Activated naive CD8-positive, alpha-beta T cell (primary cell): Measurements from ENCODE around the gene ALPI.
"Not testable (repeated sequence)": the region's sequence is repeated elsewhere in the genome, so short reads cannot be mapped to it uniquely, and the experiment has no call there.

Experiments
- H3K27ac Mint-ChIP-seq: one replicate; pipeline ENCODE4 v1.8.0; 2021; ENCODE audit warnings: mixed read lengths
- H3K27me3 Mint-ChIP-seq: one replicate; pipeline ENCODE4 v1.8.0; 2021; ENCODE audit warnings: mixed read lengths
- H3K36me3 Mint-ChIP-seq: one replicate; pipeline ENCODE4 v1.8.0; 2021; ENCODE audit warnings: mixed read lengths
- H3K4me1 Mint-ChIP-seq: one replicate; pipeline ENCODE4 v1.8.0; 2021; ENCODE audit warnings: low read depth, mixed read lengths
- H3K4me3 Mint-ChIP-seq: one replicate; pipeline ENCODE4 v1.8.0; 2021; ENCODE audit warnings: mild to moderate bottlenecking, mixed read lengths
- H3K9me3 Mint-ChIP-seq: one replicate; pipeline ENCODE4 v1.8.0; 2021; ENCODE audit warnings: low read depth, mixed read lengths

Gene ALPI

GRCh38 chr2:232434563-232435374 lies 21.2 kb upstream of the ALPI start:
- no peaks in the 10 kb centered on the region for H3K27me3 Mint-ChIP-seq
- H3K27ac Mint-ChIP-seq, result no peak overlapping the region
- H3K36me3 Mint-ChIP-seq, result no peaks in the 10 kb centered on the region
- no peaks in the 10 kb centered on the region for H3K4me1 Mint-ChIP-seq
- no peaks in the 10 kb centered on the region for H3K9me3 Mint-ChIP-seq
- no peak overlapping the region for H3K4me3 Mint-ChIP-seq

GRCh38 chr2:232435375-232435648 lies 20.6 kb upstream of the ALPI start:
- Mint-ChIP-seq H3K27me3 (no peaks in the 10 kb centered on the region), H3K4me3 (no peak overlapping the region), H3K9me3 (no peaks in the 10 kb centered on the region), H3K27ac (no peak overlapping the region), H3K4me1 (peaks cover 2% of the 10 kb centered on the region), H3K36me3 (no peaks in the 10 kb centered on the region)

- H3K36me3 Mint-ChIP-seq, result no peaks in the 10 kb centered on the region
- peaks cover 3% of the 10 kb centered on the region for H3K4me1 Mint-ChIP-seq
- H3K9me3 Mint-ChIP-seq, result no peaks in the 10 kb centered on the region
- H3K4me3 Mint-ChIP-seq, result no peak overlapping the region
- no peak overlapping the region for H3K27ac Mint-ChIP-seq
- no peaks in the 10 kb centered on the region for H3K27me3 Mint-ChIP-seq
Measured at GRCh38 chr2:232435805-232436204, 20.1 kb upstream of the ALPI start.

GRCh38 chr2:232436381-232437194 lies 19.4 kb upstream of the ALPI start:
- Mint-ChIP-seq H3K36me3 (no peaks in the 10 kb centered on the region), H3K9me3 (no peaks in the 10 kb centered on the region), H3K27ac (no peak overlapping the region), H3K4me3 (no peak overlapping the region), H3K27me3 (no peaks in the 10 kb centered on the region), H3K4me1 (peaks cover 3% of the 10 kb centered on the region)

GRCh38 chr2:232437195-232437571 lies 18.8 kb upstream of the ALPI start:
- Mint-ChIP-seq H3K27me3 (no peaks in the 10 kb centered on the region), H3K27ac (no peak overlapping the region)

GRCh38 chr2:232438091-232438490 lies 17.9 kb upstream of the ALPI start:
- H3K4me3 Mint-ChIP-seq, result no peak overlapping the region
- H3K36me3 Mint-ChIP-seq, result no peaks in the 10 kb centered on the region

More at GRCh38 chr2:232437195-232437571, 18.8 kb upstream of the ALPI start:
- peaks cover 3% of the 10 kb centered on the region for H3K4me1 Mint-ChIP-seq
- no peak overlapping the region for H3K4me3 Mint-ChIP-seq
- H3K36me3 Mint-ChIP-seq, result no peaks in the 10 kb centered on the region
- H3K9me3 Mint-ChIP-seq, result no peaks in the 10 kb centered on the region

GRCh38 chr2:232438951-232439757 lies 16.8 kb upstream of the ALPI start:
- H3K4me3 Mint-ChIP-seq, result no peak overlapping the region

More at GRCh38 chr2:232438091-232438490, 17.9 kb upstream of the ALPI start:
- H3K27me3 Mint-ChIP-seq, result no peaks in the 10 kb centered on the region
- peaks cover 3% of the 10 kb centered on the region for H3K4me1 Mint-ChIP-seq
- H3K9me3 Mint-ChIP-seq, result no peaks in the 10 kb centered on the region
- no peak overlapping the region for H3K27ac Mint-ChIP-seq

GRCh38 chr2:232439758-232440135 lies 16.2 kb upstream of the ALPI start:
- H3K36me3 Mint-ChIP-seq, result no peaks in the 10 kb centered on the region
- no peak overlapping the region for H3K27ac Mint-ChIP-seq
- H3K4me1 Mint-ChIP-seq, result peaks cover 3% of the 10 kb centered on the region

More at GRCh38 chr2:232438951-232439757, 16.8 kb upstream of the ALPI start:
- H3K4me1 Mint-ChIP-seq, result peaks cover 3% of the 10 kb centered on the region
- H3K27ac Mint-ChIP-seq, result no peak overlapping the region
- no peaks in the 10 kb centered on the region for H3K27me3 Mint-ChIP-seq
- no peaks in the 10 kb centered on the region for H3K9me3 Mint-ChIP-seq
- no peaks in the 10 kb centered on the region for H3K36me3 Mint-ChIP-seq

GRCh38 chr2:232440220-232441018 lies 15.5 kb upstream of the ALPI start:
- H3K4me3 Mint-ChIP-seq, H3K27me3 Mint-ChIP-seq, H3K4me1 Mint-ChIP-seq, H3K9me3 Mint-ChIP-seq, H3K27ac Mint-ChIP-seq, H3K36me3 Mint-ChIP-seq: not testable (repeated sequence)

More at GRCh38 chr2:232439758-232440135, 16.2 kb upstream of the ALPI start:
- H3K9me3 Mint-ChIP-seq, result no peaks in the 10 kb centered on the region
- H3K4me3 Mint-ChIP-seq, result no peak overlapping the region
- no peaks in the 10 kb centered on the region for H3K27me3 Mint-ChIP-seq

- Mint-ChIP-seq H3K27ac (no peak overlapping the region), H3K27me3 (no peaks in the 10 kb centered on the region), H3K9me3 (no peaks in the 10 kb centered on the region), H3K4me3 (no peak overlapping the region), H3K4me1 (peaks cover 3% of the 10 kb centered on the region), H3K36me3 (no peaks in the 10 kb centered on the region)
Measured at GRCh38 chr2:232441147-232441651, 14.8 kb upstream of the ALPI start.

- H3K9me3 Mint-ChIP-seq, H3K36me3 Mint-ChIP-seq, H3K4me1 Mint-ChIP-seq, H3K27ac Mint-ChIP-seq, H3K4me3 Mint-ChIP-seq, H3K27me3 Mint-ChIP-seq: not testable (repeated sequence)
Measured at GRCh38 chr2:232441922-232442321, 14.0 kb upstream of the ALPI start.

- H3K4me3 Mint-ChIP-seq, H3K4me1 Mint-ChIP-seq, H3K9me3 Mint-ChIP-seq, H3K27ac Mint-ChIP-seq, H3K36me3 Mint-ChIP-seq, H3K27me3 Mint-ChIP-seq: not testable (repeated sequence)
Measured at GRCh38 chr2:232442431-232442830, 13.5 kb upstream of the ALPI start.

- H3K36me3 Mint-ChIP-seq, H3K4me3 Mint-ChIP-seq, H3K27ac Mint-ChIP-seq, H3K9me3 Mint-ChIP-seq, H3K27me3 Mint-ChIP-seq, H3K4me1 Mint-ChIP-seq: not testable (repeated sequence)
Measured at GRCh38 chr2:232443047-232443446, 12.9 kb upstream of the ALPI start.

- H3K36me3 Mint-ChIP-seq, H3K9me3 Mint-ChIP-seq, H3K4me1 Mint-ChIP-seq, H3K27me3 Mint-ChIP-seq, H3K27ac Mint-ChIP-seq, H3K4me3 Mint-ChIP-seq: not testable (repeated sequence)
Measured at GRCh38 chr2:232443669-232444408, 12.1 kb upstream of the ALPI start.
